ENCODE results near the gene PTPRJ.

The PTPRJ gene

DNA sequence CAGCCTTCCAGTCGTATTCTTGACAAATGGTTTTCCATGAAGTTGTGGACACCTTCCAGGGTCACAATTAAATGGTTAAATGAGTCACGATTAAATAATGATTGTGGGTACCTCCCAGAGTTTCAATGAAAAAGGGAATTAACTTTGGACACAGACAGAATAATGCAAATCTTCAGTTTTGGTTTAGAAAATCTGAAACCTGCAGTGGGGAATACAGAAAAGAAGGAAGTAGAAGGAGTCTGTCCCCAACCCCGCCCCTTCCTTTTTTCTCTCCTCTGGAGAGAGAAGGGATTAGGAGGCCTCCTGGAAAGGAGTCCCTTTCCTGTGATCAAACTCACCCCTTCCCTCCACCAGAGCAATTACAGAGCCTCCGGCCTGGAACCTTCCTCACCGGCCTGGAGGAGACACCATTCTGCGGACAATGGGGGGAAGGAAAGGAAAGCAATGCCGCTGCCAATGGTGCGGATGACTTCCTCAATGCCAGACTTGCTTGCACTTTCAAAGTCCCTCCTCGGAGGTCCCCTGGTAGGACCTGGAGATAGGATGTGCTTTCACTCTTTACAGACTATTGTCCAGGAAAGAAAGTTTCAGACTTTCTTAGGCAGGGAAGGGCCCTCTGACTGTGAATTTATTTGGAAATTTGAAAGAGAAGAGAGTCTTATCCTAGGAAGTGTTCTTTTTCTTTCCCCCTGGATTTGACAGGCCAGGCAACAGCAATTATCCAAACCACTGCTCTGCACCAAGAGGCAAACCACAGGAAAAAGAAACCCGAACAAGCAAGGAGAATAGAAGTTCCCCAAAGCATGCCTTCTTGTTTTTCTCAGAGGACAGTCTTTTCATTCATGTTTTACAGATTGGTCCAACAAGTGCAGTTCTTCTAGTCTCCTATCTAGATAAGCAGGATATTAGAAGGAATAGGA, 86.8 kb downstream of the PTPRJ start:
- Mint-ChIP-seq H3K4me1 (ENCODE audit: low read depth) (peaks cover 17% of the 10 kb centered on the region), H3K27me3 (no peaks in the 10 kb centered on the region), H3K36me3 (peaks cover 7% of the 10 kb centered on the region), H3K27ac (no peak overlapping the region), H3K9me3 (ENCODE audit: low read depth) (no peaks in the 10 kb centered on the region), H3K4me3 (no peak overlapping the region)

- Mint-ChIP-seq H3K36me3 (peaks cover 13% of the 10 kb centered on the region), H3K4me1 (ENCODE audit: low read depth) (peaks cover 8% of the 10 kb centered on the region), H3K27ac (no peak overlapping the region), H3K9me3 (ENCODE audit: low read depth) (no peaks in the 10 kb centered on the region), H3K27me3 (no peaks in the 10 kb centered on the region), H3K4me3 (no peak overlapping the region)
Measured at GRCh38 chr11:48073031-48073861, 92.9 kb downstream of the PTPRJ start.

GRCh38 chr11:48074425-48075181, 94.2 kb downstream of the PTPRJ start:
- no peaks in the 10 kb centered on the region for H3K9me3 Mint-ChIP-seq (ENCODE audit: low read depth)
- no peaks in the 10 kb centered on the region for H3K27me3 Mint-ChIP-seq
- H3K36me3 Mint-ChIP-seq: peaks cover 9% of the 10 kb centered on the region
- H3K4me3 Mint-ChIP-seq: no peak overlapping the region
- H3K4me1 Mint-ChIP-seq (ENCODE audit: low read depth): peaks cover 13% of the 10 kb centered on the region
- no peak overlapping the region for H3K27ac Mint-ChIP-seq

GRCh38 chr11:48075637-48076036, 95.3 kb downstream of the PTPRJ start:
- Mint-ChIP-seq H3K4me1 (ENCODE audit: low read depth) (peaks cover 20% of the 10 kb centered on the region), H3K9me3 (ENCODE audit: low read depth) (no peaks in the 10 kb centered on the region), H3K4me3 (no peak overlapping the region), H3K27ac (no peak overlapping the region), H3K27me3 (no peaks in the 10 kb centered on the region), H3K36me3 (peaks cover 7% of the 10 kb centered on the region)

- Mint-ChIP-seq H3K27me3 (no peaks in the 10 kb centered on the region), H3K9me3 (ENCODE audit: low read depth) (no peaks in the 10 kb centered on the region), H3K27ac (no peak overlapping the region), H3K36me3 (peaks cover 7% of the 10 kb centered on the region), H3K4me3 (no peak overlapping the region), H3K4me1 (ENCODE audit: low read depth) (peaks cover 36% of the 10 kb centered on the region)
Measured at GRCh38 chr11:48077251-48077650, 96.9 kb downstream of the PTPRJ start.

- Mint-ChIP-seq H3K9me3 (ENCODE audit: low read depth) (no peaks in the 10 kb centered on the region), H3K27ac (no peak overlapping the region), H3K4me3 (no peak overlapping the region), H3K4me1 (ENCODE audit: low read depth) (peaks cover 38% of the 10 kb centered on the region), H3K36me3 (peaks cover 7% of the 10 kb centered on the region), H3K27me3 (no peaks in the 10 kb centered on the region)
Measured at GRCh38 chr11:48078689-48079088, 98.3 kb downstream of the PTPRJ start.

GRCh38 chr11:48079596-48079995, 99.2 kb downstream of the PTPRJ start:
- H3K4me3 Mint-ChIP-seq: no peak overlapping the region
- H3K9me3 Mint-ChIP-seq (ENCODE audit: low read depth): no peaks in the 10 kb centered on the region
- peaks cover 7% of the 10 kb centered on the region for H3K36me3 Mint-ChIP-seq
- H3K27ac Mint-ChIP-seq: no peak overlapping the region
- peaks cover 38% of the 10 kb centered on the region for H3K4me1 Mint-ChIP-seq (ENCODE audit: low read depth)
- no peaks in the 10 kb centered on the region for H3K27me3 Mint-ChIP-seq

GRCh38 chr11:48080301-48080861, 100.0 kb downstream of the PTPRJ start:
- H3K27ac Mint-ChIP-seq: no peak overlapping the region
- no peaks in the 10 kb centered on the region for H3K27me3 Mint-ChIP-seq
- H3K9me3 Mint-ChIP-seq (ENCODE audit: low read depth): no peaks in the 10 kb centered on the region
- no peak overlapping the region for H3K4me3 Mint-ChIP-seq
- peaks cover 36% of the 10 kb centered on the region for H3K4me1 Mint-ChIP-seq (ENCODE audit: low read depth)
- H3K36me3 Mint-ChIP-seq: peaks cover 7% of the 10 kb centered on the region

- Mint-ChIP-seq H3K9me3 (ENCODE audit: low read depth) (no peaks in the 10 kb centered on the region), H3K4me1 (ENCODE audit: low read depth) (peaks cover 38% of the 10 kb centered on the region), H3K4me3 (no peak overlapping the region), H3K27me3 (no peaks in the 10 kb centered on the region), H3K27ac (peak overlapping the region; percentile 58), H3K36me3 (peaks cover 4% of the 10 kb centered on the region)
Measured at GRCh38 chr11:48081151-48082010, 101.0 kb downstream of the PTPRJ start.

GRCh38 chr11:48082771-48083170, 102.4 kb downstream of the PTPRJ start:
- H3K36me3 Mint-ChIP-seq: peaks cover 2% of the 10 kb centered on the region
- no peak overlapping the region for H3K4me3 Mint-ChIP-seq
- no peaks in the 10 kb centered on the region for H3K9me3 Mint-ChIP-seq (ENCODE audit: low read depth)
- H3K27me3 Mint-ChIP-seq: no peaks in the 10 kb centered on the region
- H3K27ac Mint-ChIP-seq: no peak overlapping the region
- H3K4me1 Mint-ChIP-seq (ENCODE audit: low read depth): peaks cover 42% of the 10 kb centered on the region

DNA sequence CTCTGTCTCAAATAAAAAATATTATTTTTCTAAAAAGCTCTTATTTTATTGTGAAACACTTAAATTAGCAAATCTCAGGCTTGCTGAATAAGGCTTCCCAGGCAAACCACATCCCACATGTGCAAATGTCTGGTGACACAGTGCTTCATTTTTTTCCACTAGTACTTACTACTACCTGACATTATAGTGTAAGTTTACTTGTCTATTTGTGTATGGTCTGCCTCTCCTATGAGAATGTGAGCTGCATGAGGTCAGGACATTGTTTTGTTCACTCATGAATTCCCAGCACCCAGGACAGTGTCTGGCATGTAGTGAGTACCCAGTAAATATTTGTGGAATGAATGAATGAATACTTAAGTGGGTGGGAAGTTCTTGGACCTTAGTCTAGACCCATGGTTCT, 103.1 kb downstream of the PTPRJ start:
- H3K27me3 Mint-ChIP-seq: no peaks in the 10 kb centered on the region
- H3K27ac Mint-ChIP-seq: no peak overlapping the region
- peaks cover 42% of the 10 kb centered on the region for H3K4me1 Mint-ChIP-seq (ENCODE audit: low read depth)
- no peaks in the 10 kb centered on the region for H3K9me3 Mint-ChIP-seq (ENCODE audit: low read depth)
- no peak overlapping the region for H3K4me3 Mint-ChIP-seq
- H3K36me3 Mint-ChIP-seq: no peaks in the 10 kb centered on the region

GRCh38 chr11:48085688-48086087, 105.3 kb downstream of the PTPRJ start:
- Mint-ChIP-seq H3K27ac (no peak overlapping the region), H3K9me3 (ENCODE audit: low read depth) (no peaks in the 10 kb centered on the region), H3K36me3 (no peaks in the 10 kb centered on the region), H3K4me1 (ENCODE audit: low read depth) (peaks cover 42% of the 10 kb centered on the region), H3K4me3 (no peak overlapping the region), H3K27me3 (no peaks in the 10 kb centered on the region)

DNA sequence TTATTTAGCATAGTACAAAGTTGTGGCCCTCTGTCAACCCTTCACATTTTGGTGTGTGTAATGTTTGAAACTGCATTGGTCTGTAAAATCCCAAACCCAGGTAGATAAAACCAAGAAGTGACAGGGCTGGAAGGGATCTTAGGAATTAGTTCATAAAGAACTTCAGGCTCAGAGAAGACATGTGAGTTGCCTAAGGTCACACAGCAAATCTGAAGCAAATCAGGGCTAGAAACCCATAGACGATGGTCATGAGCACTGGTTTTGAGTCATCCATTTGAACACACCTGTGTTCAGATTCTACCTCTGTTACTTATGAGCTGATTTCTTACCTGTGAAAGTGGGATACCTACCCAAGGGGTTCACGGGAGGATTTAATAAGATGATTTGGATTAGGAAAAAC, 107.1 kb downstream of the PTPRJ start:
- H3K4me1 Mint-ChIP-seq (ENCODE audit: low read depth): peaks cover 35% of the 10 kb centered on the region
- no peaks in the 10 kb centered on the region for H3K27me3 Mint-ChIP-seq
- H3K9me3 Mint-ChIP-seq (ENCODE audit: low read depth): no peaks in the 10 kb centered on the region
- H3K4me3 Mint-ChIP-seq: no peak overlapping the region
- no peaks in the 10 kb centered on the region for H3K36me3 Mint-ChIP-seq
- no peak overlapping the region for H3K27ac Mint-ChIP-seq
